Thyroid gland (tissue), 4 donors: ENCODE data around the gene ANLN.

ENCODE experiments used
- CTCF ChIP-seq, 6 experiments: fragments of 200-600 bp in 3 of 6; fragments of 450-650 bp in 3 of 6; sonication (generic) in 3 of 6; IDR thresholded peaks; one replicate each; pipeline ENCODE4 v1.5.1; 2016 to 2019; ENCODE audit warnings: antibody characterized with exemption in 6 of 6, mild to moderate bottlenecking in 2 of 6, inconsistent platforms in 1 of 6, moderate library complexity in 1 of 6
- POLR2A ChIP-seq, 2 donors: fragments of 450-650 bp; IDR thresholded peaks; one replicate each; pipeline ENCODE4 v1.6.1; 2017; ENCODE audit warnings: antibody characterized with exemption in 2 of 2, mild to moderate bottlenecking in 2 of 2, moderate library complexity in 1 of 2

DNA sequence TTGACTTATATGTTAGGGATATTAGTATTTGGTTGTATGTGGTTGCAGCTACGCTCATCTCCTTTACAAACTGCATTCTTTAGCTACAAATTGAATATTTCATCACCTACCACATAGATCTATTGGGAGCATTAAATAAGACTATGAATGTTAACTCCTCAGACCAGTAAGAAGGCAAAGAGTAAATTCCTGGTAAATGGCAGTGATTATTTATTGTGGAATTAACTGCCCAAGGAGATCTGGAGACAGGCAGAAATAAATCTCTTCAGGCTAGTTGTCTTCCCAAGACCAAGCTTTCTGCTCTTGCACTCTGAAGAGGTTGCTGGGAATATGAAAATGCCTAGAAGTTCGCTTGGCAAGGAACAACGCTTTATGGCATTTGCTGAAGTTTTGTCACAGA lies 74.6 kb downstream of the ANLN start:
- TF ChIP-seq CTCF (IDR thresholded peaks at IDR 0.05), result no peak
- no peak for TF ChIP-seq POLR2A (IDR thresholded peaks at IDR 0.05)
